Measurements from ENCODE around the gene TARBP1. TPM values are rescaled to one million over a fixed set of nuclear protein-coding genes. Genes with fewer than 3 reads are reported as not detected.

The TARBP1 gene
- total and polyA plus RNA-seq, 2 of the 13 experiments (the other 11 are each of a cell fraction or from before 2014, with no cell fraction given), result 37.7 to 67.0 TPM

GRCh38 chr1:234466945-234467344 is 12.0 kb downstream of the TARBP1 start:
- Histone ChIP-seq H3K9me3 (ENCODE audit: low read length) (no peaks in the 10 kb centered on the region), H4K20me1 (ENCODE audit: insufficient read depth, low read length) (no peaks in the 10 kb centered on the region), H3K36me3 (replicated peaks in 1 of 2; ENCODE audit: control insufficient read depth in 1 of 2, insufficient read depth in 2 of 2, low read length in 2 of 2) (peaks cover 2 to 29% of the 10 kb centered on the region in 2 experiments), H3K27me3 (ENCODE audit: control insufficient read depth in 1 of 2, insufficient read depth in 2 of 2, low read length in 2 of 2) (no peaks in the 10 kb centered on the region), H3K9ac (ENCODE audit: insufficient read depth, low read depth, low read length) (no peak overlapping the region), H3K79me2 (ENCODE audit: insufficient read depth, low read length) (no peaks in the 10 kb centered on the region), H2AFZ (ENCODE audit: low read length) (no peak overlapping the region), H3K4me1 (ENCODE audit: insufficient read depth, low read length) (peaks cover 15% of the 10 kb centered on the region), H3K4me2 (ENCODE audit: low read depth, low read length) (no peak overlapping the region), H3K27ac (ENCODE audit: extremely low read length, insufficient read depth, low read length) (no peak overlapping the region), H3K4me3 (replicated peaks in 1 of 3; ENCODE audit: insufficient read depth in 1 of 3, low read depth in 2 of 3, low read length in 3 of 3) (no peak overlapping the region)
- DNase-seq (ENCODE audit: low spot score), result no peak
- in situ Hi-C loops (cut with HindIII; ENCODE audit: extremely low pct_ligation_motif_present, low pct_unique_long_range_greater_than_20kb), result no loop called here
- WGBS (ENCODE audit: low lambda C conversion rate), result 97% methylated on average over 6 of the region's 6 CpGs
- ChIA-PET POLR2A (no interaction called here), CTCF (ENCODE audit: low intra/inter-chr PET ratio, low total read pairs) (no interaction called here)
- no TSS peak for BruUV-seq (replicated peaks)
- TF ChIP-seq ZNF784 (CRISPR knock-in tag; IDR thresholded peaks at IDR 0.05; ENCODE audit: borderline replicate concordance) (no peak), RFX3 (CRISPR knock-in tag; IDR thresholded peaks at IDR 0.05) (no peak), ZFP36L1 (CRISPR knock-in tag; IDR thresholded peaks at IDR 0.05) (no peak), NFYB (CRISPR knock-in tag; IDR thresholded peaks at IDR 0.05) (no peak)
- ATAC-seq, result no peak
- intact Hi-C loops (cut with micrococcal nuclease; ENCODE audit: unreplicated experiment), result no loop called here
- no peak for FAIRE-seq

DNA sequence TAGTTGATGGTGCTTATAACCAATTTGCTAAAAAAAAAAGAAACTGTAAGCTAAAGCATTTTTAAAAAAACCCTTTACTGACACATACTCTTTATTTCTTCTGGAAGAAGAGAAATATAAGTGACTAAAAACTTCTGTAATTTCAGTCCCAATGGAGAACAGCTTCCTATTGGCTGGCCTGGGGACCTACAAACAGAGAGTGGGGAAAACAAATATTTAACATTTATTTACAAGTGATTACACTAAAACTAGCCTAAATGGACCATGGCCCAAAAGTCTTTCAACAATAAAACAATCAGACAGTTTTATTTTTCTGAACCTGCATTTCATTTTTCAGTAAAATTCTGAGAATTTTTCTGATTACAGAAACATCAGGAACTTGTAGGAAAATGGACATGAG is 15.2 kb downstream of the TARBP1 start:
- no peak for FAIRE-seq
- Histone ChIP-seq H3K4me2 (ENCODE audit: low read depth, low read length) (no peak overlapping the region), H4K20me1 (ENCODE audit: insufficient read depth, low read length) (no peaks in the 10 kb centered on the region), H3K79me2 (ENCODE audit: insufficient read depth, low read length) (no peaks in the 10 kb centered on the region), H3K4me3 (replicated peaks in 1 of 3; ENCODE audit: insufficient read depth in 1 of 3, low read depth in 2 of 3, low read length in 3 of 3) (no peak overlapping the region), H3K36me3 (replicated peaks in 1 of 2; ENCODE audit: control insufficient read depth in 1 of 2, insufficient read depth in 2 of 2, low read length in 2 of 2) (peaks cover 4 to 37% of the 10 kb centered on the region in 2 experiments), H2AFZ (ENCODE audit: low read length) (no peak overlapping the region), H3K27ac (ENCODE audit: extremely low read length, insufficient read depth, low read length) (no peak overlapping the region), H3K27me3 (ENCODE audit: control insufficient read depth in 1 of 2, insufficient read depth in 2 of 2, low read length in 2 of 2) (no peaks in the 10 kb centered on the region), H3K9me3 (ENCODE audit: low read length) (no peaks in the 10 kb centered on the region), H3K4me1 (ENCODE audit: insufficient read depth, low read length) (peaks cover 22% of the 10 kb centered on the region), H3K9ac (ENCODE audit: insufficient read depth, low read depth, low read length) (no peak overlapping the region)
- intact Hi-C loops (cut with micrococcal nuclease; ENCODE audit: unreplicated experiment) (no loop called here), in situ Hi-C loops (cut with HindIII; ENCODE audit: extremely low pct_ligation_motif_present, low pct_unique_long_range_greater_than_20kb) (no loop called here)
- ChIA-PET CTCF (ENCODE audit: low intra/inter-chr PET ratio, low total read pairs) (no interaction called here), POLR2A (no interaction called here)
- DNase-seq (ENCODE audit: low spot score), result no peak
- no TSS peak for BruUV-seq (replicated peaks)
- no peak for ATAC-seq
- no peak for TF ChIP-seq LBX2 (CRISPR knock-in tag; IDR thresholded peaks at IDR 0.05; ENCODE audit: borderline replicate concordance)
- TF ChIP-seq ZNF891 (CRISPR knock-in tag; IDR thresholded peaks at IDR 0.05), result no peak
